AG20443 (cell line): Measurements from ENCODE around the gene ATRN.
A peak's percentile ranks its signal among the peaks of the same experiment; 100 is the strongest.
"Not testable (repeated sequence)": the region's sequence is repeated elsewhere in the genome, so short reads cannot be mapped to it uniquely, and the experiment has no call there.

Experiments
- DNase-seq: peaks from one replicate; pipeline ENCODE4 v3.0.0; 2012; ENCODE audit warnings: low spot score, mixed read lengths

ATRN gene

GRCh38 chr20:3470627-3471396, at the start of gene ATRN:
Gene ATRN, plus strand, starts transcription at chr20:3471018. Its CDS starts 90 bp downstream, at chr20:3471108.
- peak; percentile 100 for DNase-seq

DNA sequence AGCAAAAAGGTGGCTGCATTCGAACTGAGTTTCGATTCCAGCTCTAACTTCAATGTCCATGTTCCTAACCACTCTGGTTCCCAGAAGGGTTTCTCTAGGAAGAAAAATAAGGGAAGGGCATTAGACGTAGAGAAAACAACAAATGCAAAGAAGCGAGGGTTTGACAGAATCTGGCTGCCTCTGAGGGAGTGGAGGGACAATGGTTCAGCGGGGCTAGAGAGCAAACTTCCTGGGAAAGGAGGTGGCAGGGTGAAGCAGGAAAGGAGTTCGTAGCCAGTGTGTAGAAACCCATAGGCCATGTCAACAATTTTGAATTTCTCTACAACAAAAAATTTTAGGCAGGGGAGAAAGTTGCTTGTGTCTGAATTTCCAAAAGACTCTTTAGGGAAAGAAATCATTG, 48.8 kb upstream of the ATRN start:
- no peak for DNase-seq

DNA sequence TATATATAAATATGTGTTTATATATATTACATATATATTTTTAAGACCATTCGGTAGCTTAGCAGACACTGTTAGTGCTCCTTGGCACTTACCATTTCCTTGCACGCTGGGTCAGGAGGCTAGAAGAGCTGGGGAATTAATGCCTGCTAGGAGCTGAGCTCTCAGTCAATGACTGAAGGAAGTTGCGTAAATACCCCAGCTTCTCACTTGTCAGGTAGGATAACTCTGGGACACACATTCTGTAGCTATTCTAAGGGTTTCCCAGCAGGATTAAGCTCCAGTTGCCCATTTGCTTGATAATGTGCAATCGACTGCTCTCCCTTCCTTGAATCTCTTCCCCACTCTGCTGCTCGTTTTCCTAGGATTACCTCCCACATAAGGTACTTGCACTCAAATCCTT, 47.7 kb upstream of the ATRN start:
- DNase-seq = no peak

- DNase-seq = not testable (repeated sequence)
Observed at GRCh38 chr20:3426766-3427165, 44.1 kb upstream of the ATRN start.

DNA sequence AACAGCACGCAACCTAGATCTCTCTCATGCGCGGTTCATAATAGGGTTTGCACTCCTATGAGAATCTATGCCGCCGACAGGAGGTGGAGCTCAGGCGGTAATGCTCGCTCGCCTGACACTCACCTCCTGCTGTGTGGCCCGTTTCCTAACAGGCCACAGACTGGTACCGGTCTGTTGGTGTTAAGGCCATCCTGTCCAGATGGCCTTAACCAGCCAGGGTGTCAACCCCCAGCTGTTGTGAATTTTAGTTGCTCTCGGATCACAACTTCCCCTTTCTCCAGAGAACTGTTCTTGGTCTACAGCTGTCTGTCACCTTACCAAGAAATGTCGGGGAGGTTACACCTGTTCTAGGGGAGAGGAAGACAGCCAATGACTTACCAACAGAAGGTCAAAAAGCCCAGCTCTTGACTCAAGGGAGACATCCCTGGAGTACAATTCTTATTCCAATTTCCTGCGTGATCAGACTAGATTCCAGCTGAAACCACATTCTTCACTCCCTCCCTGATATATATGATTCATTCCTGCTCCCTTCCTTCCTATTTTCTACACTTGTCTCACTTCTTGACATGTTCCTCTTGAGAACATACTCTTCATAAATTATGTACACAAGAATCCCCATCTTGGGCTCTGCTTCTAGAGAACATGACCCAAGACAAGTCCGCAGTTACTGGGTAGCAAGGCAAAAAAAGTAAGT, 40.3 kb upstream of the ATRN start:
- no peak for DNase-seq

GRCh38 chr20:3431109-3431508, 39.7 kb upstream of the ATRN start:
- DNase-seq = peak; percentile 46

GRCh38 chr20:3432844-3433243, 38.0 kb upstream of the ATRN start:
- no peak for DNase-seq

- no peak for DNase-seq
Observed at GRCh38 chr20:3433744-3434143, 37.1 kb upstream of the ATRN start.

- no peak for DNase-seq
Observed at GRCh38 chr20:3434232-3434631, 36.6 kb upstream of the ATRN start.

- DNase-seq = no peak
Observed at GRCh38 chr20:3436864-3437574, 33.8 kb upstream of the ATRN start.

DNA sequence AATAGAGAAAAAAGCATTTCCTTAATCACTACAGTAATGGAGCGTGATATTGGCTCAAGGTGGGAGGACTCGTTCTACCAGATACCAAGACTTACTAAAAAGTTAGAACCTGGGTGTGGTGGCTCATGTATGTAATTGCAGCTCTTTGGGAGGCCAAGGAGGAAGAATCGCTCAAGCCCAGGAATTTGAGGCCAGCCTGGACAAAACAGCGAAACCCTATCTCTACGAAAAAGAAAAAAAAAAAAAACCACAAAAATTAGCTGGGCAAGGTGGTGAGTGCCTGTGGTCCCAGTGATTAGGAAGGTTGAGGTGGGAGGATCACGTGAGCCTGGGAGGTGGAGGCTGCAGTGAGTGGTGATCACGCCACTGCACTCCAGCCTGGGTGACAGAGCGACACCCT, 24.0 kb upstream of the ATRN start:
- DNase-seq = no peak

DNA sequence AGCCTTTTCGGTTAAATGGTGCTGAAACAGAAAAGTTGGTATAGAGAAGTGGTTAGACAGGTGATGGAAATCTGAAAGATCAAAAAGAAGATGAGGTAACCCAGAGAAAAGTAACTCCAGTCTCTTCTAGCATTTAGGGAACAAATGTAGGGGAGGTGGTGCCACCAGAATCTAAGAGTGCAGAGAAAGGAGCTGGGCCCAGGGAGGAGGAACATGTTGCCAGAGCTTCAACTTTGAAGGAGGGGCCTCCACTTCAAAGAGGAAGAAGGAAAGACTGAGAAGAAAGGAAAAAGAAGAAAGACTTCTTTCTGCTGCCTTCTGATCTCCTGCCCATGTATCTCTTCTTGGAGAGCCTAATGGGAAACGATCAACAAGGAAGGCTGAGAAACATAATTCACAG, 23.5 kb upstream of the ATRN start:
- DNase-seq = no peak

DNA sequence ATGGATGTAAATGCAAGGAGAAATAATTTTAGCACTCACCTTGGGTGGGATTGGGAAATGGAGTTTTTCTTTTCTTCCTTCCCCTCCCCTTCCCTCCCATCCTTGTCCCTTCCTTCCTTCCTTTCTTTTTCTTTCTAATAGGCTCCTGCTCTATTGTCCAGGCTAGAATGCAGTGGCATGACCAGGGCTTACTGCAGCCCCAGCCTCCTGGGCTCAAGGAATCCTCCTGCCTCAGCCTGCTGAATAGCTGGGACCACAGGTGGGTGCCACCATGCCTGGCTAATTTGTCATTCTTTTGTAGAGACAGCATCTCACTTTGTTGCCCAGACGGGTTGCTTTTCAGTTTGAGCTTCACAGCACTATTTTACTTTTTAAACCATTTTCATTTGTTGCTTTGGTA, 21.5 kb upstream of the ATRN start:
- DNase-seq = no peak

- DNase-seq = no peak
Observed at GRCh38 chr20:3452136-3452535, 18.7 kb upstream of the ATRN start.

- DNase-seq = no peak
Observed at GRCh38 chr20:3452690-3453089, 18.1 kb upstream of the ATRN start.

DNA sequence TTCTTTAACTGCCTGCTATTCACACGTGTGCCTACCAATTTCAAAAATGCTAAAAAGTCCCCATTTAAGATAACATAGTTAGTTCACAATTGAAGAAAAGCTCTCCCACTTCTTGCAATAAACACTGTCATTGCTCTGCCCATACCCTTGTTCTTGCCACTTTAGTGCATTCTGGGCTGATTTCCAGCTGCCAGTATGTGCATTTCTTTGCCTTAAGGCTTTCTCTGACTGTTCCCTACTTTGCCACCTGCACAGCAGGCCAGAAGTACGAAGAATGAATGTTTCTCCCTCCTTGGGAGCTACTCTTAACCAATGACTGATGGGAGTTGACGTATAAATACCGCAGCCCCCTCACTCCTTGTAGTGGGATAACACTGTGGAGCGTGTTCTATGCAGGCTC, 16.0 kb upstream of the ATRN start:
- DNase-seq = no peak

DNA sequence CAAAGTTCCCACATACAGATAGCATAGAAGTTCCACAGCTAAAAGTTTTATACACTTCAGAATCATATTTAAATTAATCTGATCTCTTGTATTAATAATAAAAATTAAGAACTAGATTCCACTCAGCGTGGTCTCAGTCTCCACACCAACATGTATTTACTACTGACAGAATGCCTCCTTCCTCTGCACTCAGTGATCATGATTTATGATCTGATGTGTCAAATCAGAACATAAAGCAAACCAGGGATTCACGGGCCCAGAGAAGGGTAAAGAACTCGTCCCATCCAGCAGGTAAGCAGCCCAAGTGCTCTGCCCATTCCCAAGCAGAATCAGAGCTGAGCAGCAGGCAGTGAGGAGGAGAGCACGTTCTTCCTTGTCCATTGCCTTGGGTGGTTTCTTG, 14.2 kb upstream of the ATRN start:
- DNase-seq = no peak

DNA sequence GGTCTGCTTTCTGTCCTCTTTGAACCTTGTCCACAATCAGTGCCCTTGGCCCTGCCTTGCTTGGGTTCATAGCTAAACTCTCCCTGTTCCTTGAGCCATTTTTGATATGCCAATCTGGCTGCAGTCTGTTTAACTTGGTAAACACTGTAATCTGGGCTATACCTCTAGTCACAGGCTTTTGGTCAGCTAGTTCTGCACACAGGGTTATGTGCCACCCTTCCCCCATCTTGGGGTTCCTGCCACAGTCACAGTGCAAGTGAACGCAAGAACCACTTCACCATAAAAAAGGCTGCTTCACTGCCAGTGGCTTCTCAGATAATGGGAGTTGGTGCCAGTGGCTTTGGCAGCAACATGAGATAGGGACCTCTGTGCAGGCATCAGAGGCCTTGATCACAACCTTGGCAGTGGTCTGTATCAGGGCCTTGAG, 10.9 kb upstream of the ATRN start:
- no peak for DNase-seq

DNA sequence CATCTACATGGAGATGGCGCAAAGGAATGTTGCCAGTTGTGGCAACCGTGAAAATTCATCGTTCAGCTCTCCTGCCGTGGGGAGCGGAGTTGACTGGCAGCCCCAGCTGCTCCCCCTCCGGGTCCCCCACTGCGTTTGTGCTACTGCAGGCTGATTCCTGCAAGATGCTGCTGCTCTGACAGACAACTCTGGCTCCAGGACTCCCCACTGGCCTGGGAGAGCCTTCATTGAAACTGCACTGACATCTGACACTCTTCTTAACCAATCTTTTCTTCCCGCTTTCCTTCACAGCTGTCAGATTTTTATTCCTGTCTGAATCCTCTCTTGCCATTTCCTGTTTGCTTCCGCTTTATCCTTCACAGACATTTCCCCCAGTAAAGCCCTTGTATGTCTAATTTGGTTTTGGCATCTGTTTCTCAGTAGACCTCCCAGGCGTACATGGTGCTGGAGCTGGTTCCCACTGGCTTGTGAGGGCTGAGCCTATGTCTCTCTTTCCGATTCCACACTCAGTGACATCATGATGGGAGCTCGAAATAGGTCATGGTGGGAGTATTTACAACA, 9.5 kb upstream of the ATRN start:
- DNase-seq = no peak

DNA sequence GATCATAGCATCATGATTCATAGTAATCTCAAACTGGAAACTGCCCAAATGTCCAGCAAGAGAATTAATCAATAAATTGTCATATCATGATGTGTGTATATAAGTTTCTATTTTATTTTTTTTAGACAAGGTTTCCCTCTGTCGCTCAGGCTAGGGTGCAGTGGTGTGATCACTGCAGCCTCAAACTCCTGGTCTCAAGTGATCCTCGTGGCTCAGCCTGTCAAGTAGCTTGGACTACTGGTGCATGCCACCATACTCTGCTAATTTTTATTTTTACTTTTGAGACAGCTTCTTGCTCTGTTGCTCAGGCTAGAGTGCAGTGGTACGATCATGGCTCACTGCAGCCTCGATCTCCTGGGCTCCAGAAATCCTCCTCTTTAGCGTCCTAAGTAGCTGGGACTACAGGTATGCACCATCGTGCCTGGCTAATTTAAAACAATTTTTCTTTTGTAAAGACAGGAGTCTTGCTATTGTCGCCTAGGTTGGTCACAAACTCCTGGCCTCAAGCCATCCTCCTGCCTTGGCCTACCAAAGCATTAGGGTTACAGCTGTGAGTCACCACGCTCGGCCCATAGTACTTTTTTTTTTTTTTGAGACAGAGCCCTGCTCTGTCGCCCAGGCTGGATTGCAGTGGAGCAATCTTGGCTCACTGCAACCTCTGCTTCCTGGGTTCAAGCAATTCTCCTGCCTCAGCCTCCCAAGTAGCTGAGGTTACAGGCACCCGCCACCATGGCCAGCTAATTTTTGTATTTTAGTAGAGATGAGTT, 8.7 kb upstream of the ATRN start:
- no peak for DNase-seq

GRCh38 chr20:3464166-3464565, 6.7 kb upstream of the ATRN start:
- no peak for DNase-seq

DNA sequence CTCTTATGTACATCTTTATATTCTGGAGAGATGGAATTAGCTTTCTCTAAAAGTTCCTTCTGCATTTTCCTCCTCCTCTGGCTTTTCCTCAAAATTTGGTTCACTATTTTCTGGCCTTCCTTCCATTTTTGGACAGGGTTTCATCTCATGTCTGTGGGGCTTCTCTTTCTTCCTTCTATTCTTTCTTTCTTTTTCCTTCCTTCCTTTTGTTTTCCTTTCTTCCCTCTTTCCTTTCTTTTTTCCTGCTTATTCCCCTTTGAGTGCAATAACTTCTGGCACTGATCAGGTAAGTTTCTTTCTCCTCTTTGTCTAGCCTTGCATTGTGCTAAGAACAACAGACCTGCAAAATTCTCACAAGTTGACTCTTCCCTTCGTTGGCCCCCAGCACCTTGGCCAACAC, 5.5 kb upstream of the ATRN start:
- no peak for DNase-seq
